COLO668 (cell line): ENCODE measurements around the gene NPEPL1.
A peak's percentile ranks its signal among the peaks of the same experiment; 100 is the strongest.

ENCODE experiments used
- DNase-seq: peaks from one replicate; lab custom pipeline; 2025; ENCODE audit not compliant: unreplicated experiment; lab: John Stamatoyannopoulos, UW

Gene NPEPL1

GRCh38 chr20:58682656-58683531 is 9.7 kb upstream of the NPEPL1 start:
- no peak for DNase-seq

GRCh38 chr20:58684291-58684690 is 8.3 kb upstream of the NPEPL1 start:
- DNase-seq, result no peak

- no peak for DNase-seq
Observed at GRCh38 chr20:58685988-58686387, 6.6 kb upstream of the NPEPL1 start.

GRCh38 chr20:58688414-58688813 is 4.2 kb upstream of the NPEPL1 start:
- no peak for DNase-seq

GRCh38 chr20:58688840-58689239 is 3.8 kb upstream of the NPEPL1 start:
- no peak for DNase-seq

- DNase-seq, result no peak
Observed at GRCh38 chr20:58690396-58691135, 2.0 kb upstream of the NPEPL1 start.

GRCh38 chr20:58691773-58692578 is 624 bp upstream of the NPEPL1 start:
- no peak for DNase-seq

- DNase-seq, result peak; percentile 61
Observed at GRCh38 chr20:58693226-58694006, 816 bp downstream of the NPEPL1 start.

GRCh38 chr20:58694241-58695083 is 1.9 kb downstream of the NPEPL1 start:
- no peak for DNase-seq

GRCh38 chr20:58695084-58695722 is 2.6 kb downstream of the NPEPL1 start:
- DNase-seq, result no peak

GRCh38 chr20:58695895-58696375 is 3.3 kb downstream of the NPEPL1 start:
- no peak for DNase-seq

- no peak for DNase-seq
Observed at GRCh38 chr20:58696411-58696961, 3.9 kb downstream of the NPEPL1 start.

- no peak for DNase-seq
Observed at GRCh38 chr20:58697201-58697866, 4.7 kb downstream of the NPEPL1 start.

GRCh38 chr20:58697867-58698703 is 5.5 kb downstream of the NPEPL1 start:
- DNase-seq, result no peak

- no peak for DNase-seq
Observed at GRCh38 chr20:58698741-58699622, 6.4 kb downstream of the NPEPL1 start.

- DNase-seq, result no peak
Observed at GRCh38 chr20:58699623-58700107, 7.1 kb downstream of the NPEPL1 start.
